GM21515 (cell line): ENCODE results near the gene CDC37.
"Not testable (repeated sequence)": the region's sequence is repeated elsewhere in the genome, so short reads cannot be mapped to it uniquely, and the experiment has no call there.

Source experiments
- ATAC-seq: cut with Tn5 transposase; IDR thresholded peaks from one replicate; pipeline ENCODE4 v1.9.1; 2021; ENCODE audit not compliant: unreplicated experiment

Gene CDC37

GRCh38 chr19:10395917-10396316 lies 7.4 kb downstream of the CDC37 start:
- no peak for ATAC-seq

- ATAC-seq: no peak
These were observed 7.9 kb downstream of the CDC37 start for GRCh38 chr19:10395436-10395835.

- no peak for ATAC-seq
These were observed 8.3 kb downstream of the CDC37 start for GRCh38 chr19:10395003-10395402.

GRCh38 chr19:10393137-10393536 lies 10.2 kb downstream of the CDC37 start:
- ATAC-seq: no peak

GRCh38 chr19:10392120-10392519 lies 11.2 kb downstream of the CDC37 start:
- no peak for ATAC-seq

GRCh38 chr19:10390652-10391286 lies 12.6 kb downstream of the CDC37 start:
- no peak for ATAC-seq

- ATAC-seq: no peak
These were observed 13.5 kb downstream of the CDC37 start for GRCh38 chr19:10389863-10390262.

GRCh38 chr19:10388957-10389356 lies 14.4 kb downstream of the CDC37 start:
- ATAC-seq: no peak

- ATAC-seq: no peak
These were observed 18.8 kb downstream of the CDC37 start for GRCh38 chr19:10384580-10384979.

GRCh38 chr19:10383223-10383499 lies 20.2 kb downstream of the CDC37 start:
- not testable (repeated sequence) for ATAC-seq

GRCh38 chr19:10380313-10381102 lies 22.8 kb downstream of the CDC37 start, which contains the start of gene TYK2:
TYK2 (minus strand) TSS chr19:10380572; CDS start chr19:10378406, 2,166 bp downstream.
- ATAC-seq: peak; percentile 85

GRCh38 chr19:10379880-10380312 lies 23.4 kb downstream of the CDC37 start:
- peak; percentile 7 for ATAC-seq

GRCh38 chr19:10378124-10378523 lies 25.2 kb downstream of the CDC37 start:
- ATAC-seq: no peak

- ATAC-seq: not testable (repeated sequence)
These were observed 26.2 kb downstream of the CDC37 start for GRCh38 chr19:10377140-10377640.

GRCh38 chr19:10374931-10375330 lies 28.4 kb downstream of the CDC37 start:
- no peak for ATAC-seq

GRCh38 chr19:10372690-10373089 lies 30.7 kb downstream of the CDC37 start:
- no peak for ATAC-seq

- no peak for ATAC-seq
These were observed 35.1 kb downstream of the CDC37 start for GRCh38 chr19:10368101-10368803.

GRCh38 chr19:10366950-10367512 lies 36.3 kb downstream of the CDC37 start:
- ATAC-seq: not testable (repeated sequence)

GRCh38 chr19:10365518-10365917 lies 37.8 kb downstream of the CDC37 start:
- no peak for ATAC-seq

GRCh38 chr19:10364644-10365043 lies 38.7 kb downstream of the CDC37 start:
- ATAC-seq: no peak

GRCh38 chr19:10363789-10364281 lies 39.5 kb downstream of the CDC37 start:
- ATAC-seq: no peak
